GM21360 (cell line): ENCODE results near the gene TNFRSF25.

ENCODE experiments used
- ATAC-seq: cut with Tn5 transposase; IDR thresholded peaks from one replicate; pipeline ENCODE4 v1.9.1; 2021; ENCODE audit warnings: mild to moderate bottlenecking, moderate library complexity; ENCODE audit not compliant: unreplicated experiment

The TNFRSF25 gene

DNA sequence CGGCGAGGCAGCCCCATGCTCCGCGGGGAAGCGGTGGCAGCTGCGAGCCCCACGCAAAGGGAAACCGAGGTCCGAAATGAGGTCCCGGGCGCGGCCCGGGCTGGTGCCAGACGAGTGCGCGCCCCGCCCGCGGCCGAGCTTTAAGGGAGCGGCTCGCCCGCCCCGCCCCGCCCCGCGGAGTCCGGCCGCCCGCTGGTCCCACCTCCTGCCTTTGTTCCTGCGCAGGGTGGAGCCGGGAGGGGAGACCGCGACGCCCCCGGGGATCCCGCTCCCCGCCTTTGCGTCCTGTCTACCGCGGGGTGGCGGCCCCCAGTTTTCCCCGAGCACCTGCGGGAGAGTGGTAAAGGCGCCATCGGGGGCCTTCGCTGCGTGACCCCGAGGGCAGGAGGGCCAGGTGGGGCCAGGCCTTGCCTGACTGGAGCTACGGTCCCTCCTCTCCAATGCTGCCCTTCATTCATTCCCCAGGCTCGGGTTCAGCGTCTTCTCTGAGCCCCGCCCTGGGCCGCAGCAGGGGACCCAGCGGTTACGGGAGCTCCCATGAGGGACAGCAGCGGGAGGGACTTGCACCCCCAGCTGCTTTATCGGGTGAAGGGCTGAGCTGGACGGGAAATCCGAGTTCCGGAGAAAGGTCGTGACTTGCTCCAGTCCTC is 46.0 kb downstream of the TNFRSF25 start, which contains the start of gene HES2:
Gene HES2 (minus strand): TSS at position 116 of the 650 bp plus-strand sequence. CDS start 99 bp downstream, at position 17.
- ATAC-seq = no peak

DNA sequence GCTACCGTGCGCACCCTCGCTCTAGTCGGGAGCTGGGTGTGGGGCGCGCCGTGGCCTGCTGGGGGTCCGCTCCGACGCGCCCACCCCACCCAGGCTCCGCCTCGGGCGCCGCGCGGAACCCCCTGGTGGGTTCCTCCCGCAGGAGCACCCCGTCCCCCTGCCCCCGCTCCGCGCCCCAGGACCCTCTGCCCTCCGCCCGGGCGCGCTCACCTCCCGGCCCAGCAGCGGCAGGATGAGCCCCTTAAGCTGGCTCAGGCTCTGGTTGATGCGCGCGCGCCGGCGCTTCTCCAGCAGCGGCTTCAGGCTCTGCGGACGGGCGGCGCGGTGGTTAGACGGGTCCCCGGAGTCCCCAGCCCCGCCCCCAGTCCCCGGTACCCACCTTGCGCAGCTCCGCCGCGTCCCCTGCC is 46.6 kb downstream of the TNFRSF25 start:
- no peak for ATAC-seq

DNA sequence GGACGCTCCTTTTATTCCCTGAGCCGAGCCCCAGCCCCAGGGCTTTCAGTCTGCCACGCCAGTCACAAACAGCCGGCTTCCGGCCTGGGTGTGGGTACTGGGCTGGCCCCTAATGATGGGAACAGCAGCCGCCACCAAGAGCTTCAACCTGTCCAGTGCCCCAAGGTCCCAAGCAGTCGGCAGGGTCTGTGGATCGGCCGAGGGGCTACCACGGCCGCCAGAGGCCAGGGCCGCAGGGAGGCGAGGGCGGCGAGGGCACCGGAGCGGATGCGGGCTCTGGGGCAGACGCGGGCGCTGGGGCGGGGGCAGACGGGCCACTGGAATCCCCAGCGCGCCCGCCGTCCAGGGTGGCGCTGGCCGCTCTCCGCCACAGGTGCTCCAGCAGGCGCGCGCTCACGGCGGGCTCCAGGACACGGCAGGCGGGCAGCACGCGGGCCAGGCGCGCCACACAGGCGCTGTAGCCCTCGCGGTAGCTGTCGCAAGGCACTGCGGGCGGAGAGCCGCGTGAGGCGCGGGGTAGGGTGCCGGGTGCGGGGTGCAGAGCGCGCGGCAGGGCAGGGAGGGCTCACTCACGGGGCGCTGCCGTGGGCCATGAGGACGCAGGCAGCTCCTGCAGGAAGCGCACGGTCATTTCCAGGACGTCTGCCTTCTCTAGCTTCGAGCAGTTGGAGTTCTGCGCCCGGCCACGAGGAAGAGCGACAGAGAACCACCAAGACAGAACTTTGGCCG is 47.1 kb downstream of the TNFRSF25 start:
- ATAC-seq = no peak

DNA sequence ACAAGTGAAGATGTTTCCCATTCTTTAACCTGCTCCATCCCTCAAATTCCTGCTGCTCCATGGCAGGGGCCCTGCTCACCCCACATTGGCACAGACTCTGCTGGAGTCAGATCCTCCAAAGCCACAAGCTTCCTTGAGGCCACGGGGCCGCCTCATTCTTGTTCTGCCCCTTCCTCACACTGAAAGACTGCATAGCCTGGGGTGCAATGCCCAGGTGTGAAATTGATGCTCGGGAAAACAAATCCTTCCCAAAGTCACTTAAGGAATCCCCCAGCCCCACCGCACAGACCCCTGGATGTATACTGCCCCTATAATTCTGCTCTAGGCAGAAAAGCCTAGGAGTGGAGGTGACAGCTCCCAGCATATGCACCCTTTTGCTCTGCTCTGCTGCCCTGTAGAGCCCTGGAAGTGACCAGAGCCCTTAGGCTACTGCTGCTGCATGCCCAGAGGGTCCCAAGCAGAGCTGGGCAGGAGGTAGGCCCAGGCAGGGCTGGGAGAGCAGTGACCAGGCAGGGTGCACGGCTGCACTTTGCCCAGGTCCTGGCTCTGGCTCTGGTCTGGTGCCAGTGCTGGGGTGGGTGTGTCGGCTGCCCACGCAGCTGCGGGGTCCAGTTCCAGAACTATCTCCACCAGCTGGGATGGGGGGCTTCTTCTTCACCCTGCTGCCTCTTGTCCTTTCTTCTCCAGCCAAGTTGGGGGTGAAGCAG is 47.9 kb downstream of the TNFRSF25 start:
- no peak for ATAC-seq

DNA sequence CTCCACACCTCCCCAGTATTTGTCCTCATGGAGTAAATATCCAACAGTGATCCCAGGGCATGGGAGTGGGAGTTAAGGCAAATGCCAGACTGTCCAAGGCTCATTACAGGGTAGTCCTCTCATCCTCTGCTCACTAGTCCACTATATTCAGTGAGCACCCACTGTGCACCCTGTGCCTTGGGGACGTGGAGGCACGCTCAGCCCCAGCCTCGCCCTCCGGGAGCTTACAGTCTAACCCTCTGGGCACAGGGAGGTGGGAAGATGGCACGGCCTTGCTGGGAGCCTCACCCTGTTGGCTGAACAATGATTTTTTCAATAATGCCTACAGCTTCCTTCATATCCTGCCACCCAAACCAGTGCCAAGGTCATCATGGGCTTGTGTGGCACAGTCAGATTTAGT is 49.1 kb downstream of the TNFRSF25 start:
- no peak for ATAC-seq

DNA sequence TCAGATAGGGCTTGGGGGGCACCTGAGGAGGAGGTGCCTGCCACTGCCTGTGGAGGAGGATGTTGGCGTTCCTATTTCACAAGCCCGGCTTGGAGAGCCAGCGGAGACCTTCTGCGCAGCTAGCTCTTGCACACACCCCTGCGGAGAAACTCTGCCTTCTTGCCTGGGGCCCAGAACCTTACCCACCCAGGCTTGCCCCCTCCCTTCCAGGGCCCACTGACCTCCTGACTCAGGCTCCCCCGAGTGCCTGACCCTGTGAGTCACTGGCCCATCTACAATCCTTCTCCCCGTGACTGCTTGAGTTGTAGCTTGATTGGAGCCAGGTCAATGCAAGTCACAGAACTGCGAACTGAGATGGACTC is 49.7 kb downstream of the TNFRSF25 start:
- ATAC-seq = no peak

DNA sequence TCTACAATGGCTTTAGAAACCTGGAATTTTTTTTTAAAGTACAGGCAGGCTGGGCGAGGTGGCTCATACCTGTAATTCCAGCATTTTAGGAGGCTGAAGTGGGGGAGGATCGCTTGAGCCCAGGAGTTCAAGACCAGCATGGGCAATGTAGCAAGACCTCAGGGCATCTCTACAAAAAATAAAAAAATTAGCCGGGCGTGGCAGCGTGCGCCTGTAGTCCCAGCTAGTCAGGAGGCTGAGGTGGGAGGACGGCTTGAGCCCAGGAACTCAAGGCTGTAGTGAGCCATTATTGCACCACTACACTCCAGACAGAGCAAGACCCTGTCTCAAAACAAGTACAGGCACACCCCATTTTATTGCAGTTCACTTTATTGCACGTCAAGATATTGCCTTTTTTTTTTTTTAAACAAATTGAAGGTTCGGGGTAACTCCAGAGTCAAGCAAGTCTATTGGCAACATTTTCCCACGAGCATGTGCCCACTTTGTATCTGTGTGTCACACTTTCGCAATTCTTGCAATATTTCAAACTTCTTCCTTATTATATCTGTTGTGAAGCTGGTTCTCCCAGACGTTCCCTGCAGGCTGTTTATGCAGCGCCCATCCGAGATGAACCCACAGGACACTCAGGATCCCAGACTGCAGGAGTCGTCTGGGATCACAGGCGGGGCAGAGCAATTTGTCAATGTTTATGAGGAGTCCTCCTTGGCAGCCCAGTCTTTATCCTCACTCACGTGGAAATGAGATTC is 50.9 kb downstream of the TNFRSF25 start:
- no peak for ATAC-seq

DNA sequence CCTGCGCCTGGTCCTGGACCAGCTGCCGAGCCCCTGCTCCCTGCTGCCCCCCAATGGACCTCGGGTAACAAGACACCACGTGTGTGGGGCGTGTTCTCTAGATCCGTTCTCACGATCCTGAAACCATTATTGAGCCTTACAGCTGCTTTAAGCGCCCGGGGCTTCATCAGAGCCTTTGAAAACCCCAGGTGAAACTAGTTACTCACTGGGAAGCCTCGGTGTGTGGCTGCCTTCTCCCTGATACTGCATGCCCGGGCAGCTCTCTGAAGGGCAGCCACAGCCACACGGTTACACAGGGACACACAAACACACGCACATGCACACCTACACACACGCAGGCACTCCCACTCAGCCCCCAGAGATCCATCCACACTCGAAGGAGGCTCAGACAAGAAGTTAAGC is 51.5 kb downstream of the TNFRSF25 start:
- ATAC-seq = peak; percentile 77

DNA sequence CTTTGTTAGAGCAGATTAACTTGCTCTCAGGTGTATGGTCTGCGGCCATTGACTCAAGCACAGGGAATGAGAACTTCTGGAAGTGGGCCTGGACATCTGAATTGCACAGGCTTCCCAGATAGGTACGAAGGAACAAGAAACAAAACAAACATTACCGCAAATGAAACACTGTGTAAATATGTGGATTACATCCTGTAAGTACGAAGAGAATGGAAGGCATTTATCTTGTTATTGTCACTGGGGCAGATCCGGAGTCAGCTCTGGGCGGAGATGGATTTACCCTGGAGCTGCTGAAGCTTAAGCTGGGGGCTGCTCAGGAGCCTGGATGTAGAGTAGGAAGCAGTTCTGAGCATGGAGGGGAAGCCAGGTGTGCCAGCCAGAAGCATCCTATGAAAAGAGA is 53.1 kb downstream of the TNFRSF25 start:
- ATAC-seq = no peak
